ENCODE measurements around the gene DGKD. TPM values are rescaled to one million over a fixed set of nuclear protein-coding genes. Genes with fewer than 3 reads are reported as not detected.

DGKD gene
- total and polyA plus RNA-seq, 9 of the 15 experiments (the other 6 are each of a cell fraction or from before 2014, with no cell fraction given), result 0.52 to 29.5 (median 10.6) TPM

DNA sequence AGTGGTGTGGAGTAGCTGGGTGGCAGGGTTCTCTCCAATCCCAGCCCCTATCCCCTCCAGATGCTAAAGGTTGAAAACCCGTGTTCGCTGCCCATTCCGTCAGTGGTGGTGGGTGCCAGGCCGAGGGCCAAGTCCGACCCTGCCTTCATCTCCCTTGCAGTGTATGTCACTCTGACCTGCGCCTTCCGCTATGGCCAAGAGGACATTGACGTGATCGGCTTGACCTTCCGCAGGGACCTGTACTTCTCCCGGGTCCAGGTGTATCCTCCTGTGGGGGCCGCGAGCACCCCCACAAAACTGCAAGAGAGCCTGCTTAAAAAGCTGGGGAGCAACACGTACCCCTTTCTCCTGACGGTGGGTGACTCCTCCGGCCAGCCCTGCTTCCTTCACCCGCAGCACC lies 33.8 kb upstream of the DGKD start:
- Histone ChIP-seq H3K9ac (ENCODE audit: insufficient read depth in 1 of 2, low read depth in 2 of 2, low read length in 2 of 2) (no peak overlapping the region), H3K9me3 (replicated peaks; ENCODE audit: control insufficient read depth, insufficient read depth, low read depth, low read length) (no peaks in the 10 kb centered on the region), H2AFZ (ENCODE audit: low read depth, low read length) (no peak overlapping the region), H3K4me3 (no peak overlapping the region), H3K79me2 (ENCODE audit: control insufficient read depth, insufficient read depth, low read length) (no peaks in the 10 kb centered on the region), H3K36me3 (ENCODE audit: control insufficient read depth, insufficient read depth, low read length) (no peaks in the 10 kb centered on the region), H3K27me3 (ENCODE audit: control insufficient read depth in 2 of 2, insufficient read depth in 2 of 2, low read length in 2 of 2) (peaks cover 0 to 30% of the 10 kb centered on the region in 2 experiments; a peak in 2 of 5 replicates), H3K4me2 (ENCODE audit: insufficient read depth, low read length) (no peak overlapping the region), H3K27ac (ENCODE audit: extremely low read depth, low read depth, low read length) (no peak overlapping the region), H3K4me1 (replicated peaks in 1 of 2; ENCODE audit: control insufficient read depth in 2 of 2, insufficient read depth in 2 of 2, low read length in 2 of 2) (no peaks in the 10 kb centered on the region), H3K9me1 (ENCODE audit: control insufficient read depth, insufficient read depth, low read length) (no peaks in the 10 kb centered on the region), H4K20me1 (replicated peaks; ENCODE audit: control insufficient read depth, insufficient read depth, low read length) (no peaks in the 10 kb centered on the region)
- BruUV-seq (replicated peaks), result no TSS peak
- ATAC-seq, result no peak
- POLR2A ChIA-PET, result interaction anchor here (1.0 kb wide), 1 partner anchor 11 kb away, joined by 3 read pairs; no protein-coding TSS in a partner anchor
- intact Hi-C loops (cut with micrococcal nuclease) (no loop called here), in situ Hi-C loops (cut with MboI) (no loop called here)
- FAIRE-seq, result no peak
- 44% methylated on average over 10 of the region's 17 CpGs for WGBS (ENCODE audit: insufficient coverage, low coverage, missing lambda C conversion rate)
- CTCF ChIA-PET (ENCODE audit: low intra/inter-chr PET ratio), result no interaction called here
- no peak for TF ChIP-seq JUNB (CRISPR knock-in tag; conservative IDR thresholded peaks at IDR 0.05)
- no peak for TF ChIP-seq MYBL2 (IDR thresholded peaks at IDR 0.05; ENCODE audit: low read depth)
- TF ChIP-seq MYBL2 (CRISPR knock-in tag; IDR thresholded peaks at IDR 0.05; ENCODE audit: borderline replicate concordance), result no peak
- no peak for TF ChIP-seq TAF1 (IDR thresholded peaks at IDR 0.05; ENCODE audit: control insufficient read depth, extremely low read depth, insufficient read depth, low read length, severe bottlenecking)
- no peak for TF ChIP-seq HDAC2 (IDR thresholded peaks at IDR 0.05)
- TF ChIP-seq, protein P1, sequence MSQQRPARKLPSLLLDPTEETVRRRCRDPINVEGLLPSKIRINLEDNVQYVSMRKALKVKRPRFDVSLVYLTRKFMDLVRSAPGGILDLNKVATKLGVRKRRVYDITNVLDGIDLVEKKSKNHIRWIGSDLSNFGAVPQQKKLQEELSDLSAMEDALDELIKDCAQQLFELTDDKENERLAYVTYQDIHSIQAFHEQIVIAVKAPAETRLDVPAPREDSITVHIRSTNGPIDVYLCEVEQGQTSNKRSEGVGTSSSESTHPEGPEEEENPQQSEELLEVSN (IDR thresholded peaks at IDR 0.05; ENCODE audit: borderline replicate concordance in 1 of 2, extremely low read depth in 1 of 2, insufficient read depth in 1 of 2, insufficient read length in 1 of 2, low read depth in 1 of 2, low read length in 1 of 2, poor library complexity in 1 of 2, severe bottlenecking in 1 of 2), result no peak
- TF ChIP-seq NFE2 (IDR thresholded peaks at IDR 0.05; ENCODE audit: low read depth), result no peak
- no peak for TF ChIP-seq MTA1 (IDR thresholded peaks at IDR 0.05; ENCODE audit: borderline replicate concordance)
- TF ChIP-seq, protein P2, sequence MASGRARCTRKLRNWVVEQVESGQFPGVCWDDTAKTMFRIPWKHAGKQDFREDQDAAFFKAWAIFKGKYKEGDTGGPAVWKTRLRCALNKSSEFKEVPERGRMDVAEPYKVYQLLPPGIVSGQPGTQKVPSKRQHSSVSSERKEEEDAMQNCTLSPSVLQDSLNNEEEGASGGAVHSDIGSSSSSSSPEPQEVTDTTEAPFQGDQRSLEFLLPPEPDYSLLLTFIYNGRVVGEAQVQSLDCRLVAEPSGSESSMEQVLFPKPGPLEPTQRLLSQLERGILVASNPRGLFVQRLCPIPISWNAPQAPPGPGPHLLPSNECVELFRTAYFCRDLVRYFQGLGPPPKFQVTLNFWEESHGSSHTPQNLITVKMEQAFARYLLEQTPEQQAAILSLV (tag; IDR thresholded peaks at IDR 0.05), result no peak
- no peak for TF ChIP-seq TCF7L2 (IDR thresholded peaks at IDR 0.05; ENCODE audit: low read depth, low read length)
- TF ChIP-seq NR0B1 (IDR thresholded peaks at IDR 0.05; ENCODE audit: partially characterized antibody), result no peak
- no peak for TF ChIP-seq E2F1 (CRISPR knock-in tag; IDR thresholded peaks at IDR 0.05)
- no peak for TF ChIP-seq NCOA2 (IDR thresholded peaks at IDR 0.05; ENCODE audit: partially characterized antibody in 2 of 2)
- DNase-seq (ENCODE audit: extremely low read depth in 1 of 4, low spot score in 3 of 4), result no peak
